GM12891 (cell line): Measurements from ENCODE around the gene MAGEA8.

ENCODE experiments used
- PAX5 ChIP-seq: IDR thresholded peaks from 2 replicates; pipeline ENCODE4 v1.6.1; 2011; ENCODE audit warnings: low read length, moderate library complexity, mild to moderate bottlenecking; ENCODE audit not compliant: insufficient read depth, severe bottlenecking
- POLR2A ChIP-seq: IDR thresholded peaks from 2 replicates; pipeline ENCODE4 v1.6.1; 2011; ENCODE audit warnings: low read depth, low read length, control low read depth
- POLR2AphosphoS5 ChIP-seq: IDR thresholded peaks from 2 replicates; pipeline ENCODE4 v1.6.1; 2011; ENCODE audit warnings: low read depth, low read length, control low read depth
- POU2F2 ChIP-seq: IDR thresholded peaks from 2 replicates; pipeline ENCODE4 v1.6.1; 2011; ENCODE audit warnings: low read depth, mild to moderate bottlenecking, control low read depth, low read length, moderate library complexity
- SPI1 ChIP-seq: IDR thresholded peaks from 2 replicates; pipeline ENCODE4 v1.6.1; 2011; ENCODE audit warnings: low read depth, low read length, control low read depth
- TAF1 ChIP-seq: IDR thresholded peaks from 2 replicates; pipeline ENCODE4 v1.6.1; 2011; ENCODE audit warnings: low read depth, low read length, control low read depth

- TF ChIP-seq POLR2A: no peak
- TF ChIP-seq POLR2AphosphoS5: no peak
- no peak for TF ChIP-seq TAF1
- no peak for TF ChIP-seq SPI1
- no peak for TF ChIP-seq POU2F2
- TF ChIP-seq PAX5: no peak
Measured at GRCh38 chrX:149851864-149852263, 29.1 kb upstream of the MAGEA8 start.
